ENCODE results near the gene POLG. TPM values are rescaled to one million over a fixed set of nuclear protein-coding genes. Genes with fewer than 3 reads are reported as not detected.

POLG gene
- total RNA-seq, 2 experiments from 2014 or later, result 80.2 to 93.7 TPM

GRCh38 chr15:89368566-89369223, 34.1 kb upstream of the POLG start:
- POLR2A ChIA-PET, result no interaction called here
- H3K9me3 ChIP-seq (ENCODE audit: low read length), result no peaks in the 10 kb centered on the region
- no TSS peak for BruUV-seq (replicated peaks)

GRCh38 chr15:89367485-89368451, 33.1 kb upstream of the POLG start:
- ChIA-PET CTCF (ENCODE audit: unreplicated experiment) (interaction anchor here (0.5 to 1.0 kb wide), 2 partner anchors 9 to 238 kb away, joined by 3 to 6 read pairs; no protein-coding TSS in a partner anchor), POLR2A (no interaction called here)
- Histone ChIP-seq H3K4me3 (ENCODE audit: low read depth, low read length, poor library complexity, severe bottlenecking) (no peak overlapping the region), H3K36me3 (ENCODE audit: insufficient read depth, low read length) (no peaks in the 10 kb centered on the region), H2AFZ (ENCODE audit: low read length) (no peak overlapping the region), H3K9me3 (ENCODE audit: low read length) (no peaks in the 10 kb centered on the region), H3K9me2 (ENCODE audit: insufficient read depth, low read length) (no peaks in the 10 kb centered on the region), H4K20me1 (ENCODE audit: insufficient read depth, low read length) (no peaks in the 10 kb centered on the region), H3K79me2 (ENCODE audit: insufficient read depth, low read depth, low read length) (no peaks in the 10 kb centered on the region), H3K4me2 (ENCODE audit: low read length) (no peak overlapping the region), H3K4me1 (ENCODE audit: insufficient read depth, low read length, poor library complexity, severe bottlenecking) (no peaks in the 10 kb centered on the region), H3K27ac (ENCODE audit: low read depth, low read length, poor library complexity, severe bottlenecking) (no peak overlapping the region)
- no peak for DNase-seq (ENCODE audit: low spot score)
- BruUV-seq (replicated peaks), result no TSS peak
- intact Hi-C loops (cut with micrococcal nuclease; ENCODE audit: unreplicated experiment), result no loop called here
- TF ChIP-seq, protein P1, sequence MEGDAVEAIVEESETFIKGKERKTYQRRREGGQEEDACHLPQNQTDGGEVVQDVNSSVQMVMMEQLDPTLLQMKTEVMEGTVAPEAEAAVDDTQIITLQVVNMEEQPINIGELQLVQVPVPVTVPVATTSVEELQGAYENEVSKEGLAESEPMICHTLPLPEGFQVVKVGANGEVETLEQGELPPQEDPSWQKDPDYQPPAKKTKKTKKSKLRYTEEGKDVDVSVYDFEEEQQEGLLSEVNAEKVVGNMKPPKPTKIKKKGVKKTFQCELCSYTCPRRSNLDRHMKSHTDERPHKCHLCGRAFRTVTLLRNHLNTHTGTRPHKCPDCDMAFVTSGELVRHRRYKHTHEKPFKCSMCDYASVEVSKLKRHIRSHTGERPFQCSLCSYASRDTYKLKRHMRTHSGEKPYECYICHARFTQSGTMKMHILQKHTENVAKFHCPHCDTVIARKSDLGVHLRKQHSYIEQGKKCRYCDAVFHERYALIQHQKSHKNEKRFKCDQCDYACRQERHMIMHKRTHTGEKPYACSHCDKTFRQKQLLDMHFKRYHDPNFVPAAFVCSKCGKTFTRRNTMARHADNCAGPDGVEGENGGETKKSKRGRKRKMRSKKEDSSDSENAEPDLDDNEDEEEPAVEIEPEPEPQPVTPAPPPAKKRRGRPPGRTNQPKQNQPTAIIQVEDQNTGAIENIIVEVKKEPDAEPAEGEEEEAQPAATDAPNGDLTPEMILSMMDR (conservative IDR thresholded peaks at IDR 0.05; ENCODE audit: low read length), result no peak
- TF ChIP-seq EZH2phosphoT487 (IDR thresholded peaks at IDR 0.05; ENCODE audit: borderline replicate concordance, low read depth, low read length), result no peak

More at GRCh38 chr15:89368566-89369223, 34.1 kb upstream of the POLG start:
- Histone ChIP-seq H3K79me2 (ENCODE audit: insufficient read depth, low read depth, low read length) (no peaks in the 10 kb centered on the region), H3K4me1 (ENCODE audit: insufficient read depth, low read length, poor library complexity, severe bottlenecking) (no peaks in the 10 kb centered on the region), H3K4me2 (ENCODE audit: low read length) (no peak overlapping the region), H3K27ac (ENCODE audit: low read depth, low read length, poor library complexity, severe bottlenecking) (no peak overlapping the region), H3K9me2 (ENCODE audit: insufficient read depth, low read length) (no peaks in the 10 kb centered on the region), H4K20me1 (ENCODE audit: insufficient read depth, low read length) (no peaks in the 10 kb centered on the region), H3K4me3 (ENCODE audit: low read depth, low read length, poor library complexity, severe bottlenecking) (no peak overlapping the region), H3K36me3 (ENCODE audit: insufficient read depth, low read length) (no peaks in the 10 kb centered on the region), H2AFZ (ENCODE audit: low read length) (no peak overlapping the region)
- peak; percentile 77; the same call in 1 of the 2 replicates for TF ChIP-seq EZH2phosphoT487 (IDR thresholded peaks at IDR 0.05; ENCODE audit: borderline replicate concordance, low read depth, low read length)
- TF ChIP-seq, protein P1 (conservative IDR thresholded peaks at IDR 0.05; ENCODE audit: low read length), result no peak
- CTCF ChIA-PET (ENCODE audit: unreplicated experiment), result interaction anchor here (0.5 to 1.0 kb wide), 3 partner anchors 10 to 239 kb away, joined by 3 to 6 read pairs (median 3); no protein-coding TSS in a partner anchor
- DNase-seq (ENCODE audit: low spot score), result no peak
- intact Hi-C loops (cut with micrococcal nuclease; ENCODE audit: unreplicated experiment), result no loop called here

All from OCI-LY7 (cell line).